ENCODE measurements around the gene IQGAP2. TPM values are rescaled to one million over a fixed set of nuclear protein-coding genes. Genes with fewer than 3 reads are reported as not detected.

The IQGAP2 gene
- total RNA-seq, 1 experiment from 2014 or later: 1.5 TPM

DNA sequence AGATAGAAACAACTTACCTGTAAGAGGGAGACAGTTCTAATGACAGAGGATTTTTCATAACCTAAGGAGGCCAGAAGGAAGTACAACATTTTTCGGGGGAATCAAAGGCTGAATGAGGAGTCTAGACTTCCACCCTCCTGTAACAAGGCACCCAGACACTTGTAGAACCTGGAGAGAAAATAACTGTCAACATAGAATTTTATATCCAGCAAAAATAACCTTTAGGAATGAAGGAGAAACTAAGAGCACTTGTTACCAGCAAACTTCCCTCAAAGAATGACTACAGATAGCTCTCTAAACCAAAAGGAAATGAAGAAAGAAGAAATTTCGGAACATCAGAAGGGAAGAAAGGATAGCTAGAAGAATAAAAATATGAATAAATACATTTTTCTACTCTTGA lies 246.1 kb downstream of the IQGAP2 start:
- no peak overlapping the region for H3K4me3 Mint-ChIP-seq (ENCODE audit: unreplicated experiment)
- no peaks in the 10 kb centered on the region for H3K36me3 Mint-ChIP-seq (ENCODE audit: insufficient read depth, unreplicated experiment)
- TF ChIP-seq, protein P1, sequence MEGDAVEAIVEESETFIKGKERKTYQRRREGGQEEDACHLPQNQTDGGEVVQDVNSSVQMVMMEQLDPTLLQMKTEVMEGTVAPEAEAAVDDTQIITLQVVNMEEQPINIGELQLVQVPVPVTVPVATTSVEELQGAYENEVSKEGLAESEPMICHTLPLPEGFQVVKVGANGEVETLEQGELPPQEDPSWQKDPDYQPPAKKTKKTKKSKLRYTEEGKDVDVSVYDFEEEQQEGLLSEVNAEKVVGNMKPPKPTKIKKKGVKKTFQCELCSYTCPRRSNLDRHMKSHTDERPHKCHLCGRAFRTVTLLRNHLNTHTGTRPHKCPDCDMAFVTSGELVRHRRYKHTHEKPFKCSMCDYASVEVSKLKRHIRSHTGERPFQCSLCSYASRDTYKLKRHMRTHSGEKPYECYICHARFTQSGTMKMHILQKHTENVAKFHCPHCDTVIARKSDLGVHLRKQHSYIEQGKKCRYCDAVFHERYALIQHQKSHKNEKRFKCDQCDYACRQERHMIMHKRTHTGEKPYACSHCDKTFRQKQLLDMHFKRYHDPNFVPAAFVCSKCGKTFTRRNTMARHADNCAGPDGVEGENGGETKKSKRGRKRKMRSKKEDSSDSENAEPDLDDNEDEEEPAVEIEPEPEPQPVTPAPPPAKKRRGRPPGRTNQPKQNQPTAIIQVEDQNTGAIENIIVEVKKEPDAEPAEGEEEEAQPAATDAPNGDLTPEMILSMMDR (IDR thresholded peaks at IDR 0.05; ENCODE audit: unreplicated experiment): no peak
- intact Hi-C loops (cut with micrococcal nuclease): no loop called here
- ChIA-PET CTCF (interaction anchor here (0.8 to 1.2 kb wide), 2 partner anchors 47 to 66 kb away, joined by 3 read pairs; no protein-coding TSS in a partner anchor), POLR2A (no interaction called here)
- no peaks in the 10 kb centered on the region for H3K27me3 Mint-ChIP-seq (ENCODE audit: insufficient read depth, unreplicated experiment)
- no peak overlapping the region for H3K27ac Mint-ChIP-seq (ENCODE audit: low read depth, unreplicated experiment)
- no peak for DNase-seq (ENCODE audit: unreplicated experiment)
- peaks cover 18% of the 10 kb centered on the region for H3K9me3 Mint-ChIP-seq (ENCODE audit: unreplicated experiment)
- BruUV-seq (replicated peaks): no TSS peak
- no peaks in the 10 kb centered on the region for H3K4me1 Mint-ChIP-seq (ENCODE audit: insufficient read depth, unreplicated experiment)

DNA sequence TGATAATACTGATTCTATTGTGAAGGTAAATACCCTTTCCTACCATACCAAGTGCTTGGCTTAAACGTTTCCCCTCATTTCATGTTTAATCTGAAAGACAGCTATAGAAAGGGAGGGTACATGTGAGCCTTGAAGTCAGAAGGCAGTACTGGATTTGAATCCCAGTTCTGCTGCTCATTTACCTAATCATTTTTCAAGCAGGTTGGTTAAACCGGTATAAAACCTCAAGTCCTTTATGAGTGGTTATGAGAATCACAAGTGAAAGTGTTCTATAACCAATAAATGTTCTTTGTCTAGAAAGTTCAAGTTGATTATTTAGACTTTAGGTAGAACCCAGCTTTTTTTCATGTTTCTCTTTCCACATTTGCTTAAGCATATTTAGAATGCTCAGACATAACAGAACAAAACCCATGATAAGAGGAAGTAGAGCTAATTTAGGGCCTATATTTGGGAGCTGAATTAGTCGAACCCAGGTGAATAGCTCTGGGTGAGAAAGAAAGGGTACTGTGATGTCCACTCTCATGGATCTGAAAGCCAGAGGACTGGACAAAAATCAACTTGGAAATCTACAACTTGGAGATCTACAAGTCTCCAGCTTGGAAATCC lies 249.8 kb downstream of the IQGAP2 start:
- CTCF ChIA-PET: interaction anchor here (0.7 kb wide), 1 partner anchor 121 kb away, joined by 3 read pairs; no protein-coding TSS in a partner anchor
- POLR2A ChIA-PET: interaction anchor here (0.7 kb wide), 1 partner anchor 130 kb away, joined by 3 read pairs; no protein-coding TSS in a partner anchor
- H3K9me3 Mint-ChIP-seq (ENCODE audit: unreplicated experiment): peaks cover 18% of the 10 kb centered on the region
- H3K4me1 Mint-ChIP-seq (ENCODE audit: insufficient read depth, unreplicated experiment): no peaks in the 10 kb centered on the region
- H3K4me3 Mint-ChIP-seq (ENCODE audit: unreplicated experiment): no peak overlapping the region
- H3K27me3 Mint-ChIP-seq (ENCODE audit: insufficient read depth, unreplicated experiment): no peaks in the 10 kb centered on the region
- no TSS peak for BruUV-seq (replicated peaks)
- H3K27ac Mint-ChIP-seq (ENCODE audit: low read depth, unreplicated experiment): no peak overlapping the region
- no peak for DNase-seq (ENCODE audit: unreplicated experiment)
- no peaks in the 10 kb centered on the region for H3K36me3 Mint-ChIP-seq (ENCODE audit: insufficient read depth, unreplicated experiment)
- intact Hi-C loops (cut with micrococcal nuclease): no loop called here
- TF ChIP-seq, protein P1 (IDR thresholded peaks at IDR 0.05; ENCODE audit: unreplicated experiment): no peak

- TF ChIP-seq, protein P1 (IDR thresholded peaks at IDR 0.05; ENCODE audit: unreplicated experiment): no peak
- no peaks in the 10 kb centered on the region for H3K27me3 Mint-ChIP-seq (ENCODE audit: insufficient read depth, unreplicated experiment)
- no peak overlapping the region for H3K27ac Mint-ChIP-seq (ENCODE audit: low read depth, unreplicated experiment)
- no peak overlapping the region for H3K4me3 Mint-ChIP-seq (ENCODE audit: unreplicated experiment)
- H3K4me1 Mint-ChIP-seq (ENCODE audit: insufficient read depth, unreplicated experiment): no peaks in the 10 kb centered on the region
- H3K36me3 Mint-ChIP-seq (ENCODE audit: insufficient read depth, unreplicated experiment): no peaks in the 10 kb centered on the region
- no TSS peak for BruUV-seq (replicated peaks)
- CTCF ChIA-PET: interaction anchor here (1.3 kb wide), 1 partner anchor 15 kb away, joined by 3 read pairs; no protein-coding TSS in a partner anchor
- intact Hi-C loops (cut with micrococcal nuclease): no loop called here
- DNase-seq (ENCODE audit: unreplicated experiment): no peak
- POLR2A ChIA-PET: interaction anchor here (2.6 kb wide), 1 partner anchor 53 kb away, joined by 6 read pairs; no protein-coding TSS in a partner anchor
- H3K9me3 Mint-ChIP-seq (ENCODE audit: unreplicated experiment): no peaks in the 10 kb centered on the region
These were observed 254.0 kb downstream of the IQGAP2 start for GRCh38 chr5:76657091-76657490.

DNA sequence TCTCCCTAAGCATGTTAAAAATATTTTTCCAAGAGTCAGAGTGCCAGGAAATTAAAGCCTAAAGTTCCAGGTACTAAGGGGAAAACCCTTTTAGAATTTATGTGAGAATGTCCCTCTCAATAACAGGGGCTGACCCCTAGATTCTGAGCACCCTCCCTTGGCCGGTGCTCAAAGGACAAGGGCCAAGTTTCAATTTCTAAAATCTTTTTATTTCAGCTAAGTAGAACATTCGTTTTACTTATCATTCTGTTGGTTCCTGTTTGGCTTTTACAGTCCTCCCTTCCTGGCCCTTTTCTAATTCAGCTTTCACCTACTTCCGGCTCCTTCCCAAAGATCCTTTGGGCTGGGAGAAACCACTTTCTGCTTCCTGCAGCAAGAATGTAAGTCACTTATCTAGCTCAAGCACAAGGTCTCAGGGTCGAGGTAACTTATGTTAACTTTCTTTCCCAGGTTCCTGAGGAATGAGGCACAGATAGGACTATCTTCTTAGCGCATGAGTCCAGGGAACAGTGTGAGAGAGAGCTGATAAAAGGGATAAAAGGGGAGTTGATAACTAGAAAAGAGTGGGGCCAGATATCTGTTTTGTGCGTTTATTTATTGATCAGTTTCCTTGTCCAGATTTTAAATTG lies 254.7 kb downstream of the IQGAP2 start:
- CTCF ChIA-PET: interaction anchor here (0.5 to 2.4 kb wide), 4 partner anchors 10 to 292 kb away, joined by 3 to 6 read pairs (median 3); no protein-coding TSS in a partner anchor
- POLR2A ChIA-PET: interaction anchor here (0.7 to 1.5 kb wide), 2 partner anchors 26 to 43 kb away, joined by 4 read pairs; no protein-coding TSS in a partner anchor
- DNase-seq (ENCODE audit: unreplicated experiment): no peak

More for the DNA sequence above, 254.7 kb downstream of the IQGAP2 start:
- H3K27ac Mint-ChIP-seq (ENCODE audit: low read depth, unreplicated experiment): peak overlapping the region; percentile 39
- intact Hi-C loops (cut with micrococcal nuclease): no loop called here
- no peaks in the 10 kb centered on the region for H3K36me3 Mint-ChIP-seq (ENCODE audit: insufficient read depth, unreplicated experiment)
- TF ChIP-seq, protein P1 (IDR thresholded peaks at IDR 0.05; ENCODE audit: unreplicated experiment): no peak
- no peaks in the 10 kb centered on the region for H3K27me3 Mint-ChIP-seq (ENCODE audit: insufficient read depth, unreplicated experiment)
- no peaks in the 10 kb centered on the region for H3K9me3 Mint-ChIP-seq (ENCODE audit: unreplicated experiment)
- no peaks in the 10 kb centered on the region for H3K4me1 Mint-ChIP-seq (ENCODE audit: insufficient read depth, unreplicated experiment)
- BruUV-seq (replicated peaks): no TSS peak
- H3K4me3 Mint-ChIP-seq (ENCODE audit: unreplicated experiment): no peak overlapping the region
